Measurements from ENCODE around the gene SLC4A3. TPM values are rescaled to one million over a fixed set of nuclear protein-coding genes. Genes with fewer than 3 reads are reported as not detected.

The SLC4A3 gene
- total and polyA plus RNA-seq, 2 of the 8 experiments (the other 6 are each of a cell fraction or from before 2014, with no cell fraction given) = 4.8 to 7.4 TPM

GRCh38 chr2:219597552-219598307, 29.7 kb upstream of the SLC4A3 start, which contains the start of gene STK11IP (continued):
- no peak for TF ChIP-seq ATF2 (IDR thresholded peaks at IDR 0.05; ENCODE audit: low read length)
- TF ChIP-seq CBX8 (IDR thresholded peaks at IDR 0.05; ENCODE audit: borderline replicate concordance, low read depth, low read length) = no peak
- TF ChIP-seq SP2 (IDR thresholded peaks at IDR 0.05; ENCODE audit: low read length) = no peak
- no peak for TF ChIP-seq SIRT6 (IDR thresholded peaks at IDR 0.05; ENCODE audit: low read length)
- TF ChIP-seq HDAC6 (IDR thresholded peaks at IDR 0.05; ENCODE audit: low read depth, low read length) = no peak
- no peak for TF ChIP-seq CBX5 (IDR thresholded peaks at IDR 0.05; ENCODE audit: low read depth, low read length)
- TF ChIP-seq ZNF274 (IDR thresholded peaks at IDR 0.05; ENCODE audit: borderline replicate concordance, extremely low read depth, low read length) = no peak
- no peak for TF ChIP-seq USF2 (IDR thresholded peaks at IDR 0.05; ENCODE audit: low read length)
- no peak for TF ChIP-seq NANOG (IDR thresholded peaks at IDR 0.05; ENCODE audit: insufficient read depth, low read depth, low read length, poor library complexity, severe bottlenecking)
- TF ChIP-seq SRF (IDR thresholded peaks at IDR 0.05; ENCODE audit: low read depth, low read length) = no peak
- TF ChIP-seq NRF1 (IDR thresholded peaks at IDR 0.05; ENCODE audit: low read depth, low read length) = peak; percentile 31
- peak; percentile 88 for TF ChIP-seq EGR1 (IDR thresholded peaks at IDR 0.05; ENCODE audit: borderline replicate concordance, low read depth, low read length)
- no peak for TF ChIP-seq EZH2 (IDR thresholded peaks at IDR 0.05; ENCODE audit: low read depth, low read length, severe bottlenecking)
- no peak for TF ChIP-seq E2F6 (IDR thresholded peaks at IDR 0.05)
- peak; percentile 10; the same call in 1 of the 2 replicates for TF ChIP-seq YY1 (IDR thresholded peaks at IDR 0.05; ENCODE audit: low read depth, low read length)
- TF ChIP-seq RFX5 (IDR thresholded peaks at IDR 0.05; ENCODE audit: borderline replicate concordance, low read depth, low read length) = no peak
- TF ChIP-seq CHD1 (IDR thresholded peaks at IDR 0.05; ENCODE audit: low read depth, low read length) = no peak
- TF ChIP-seq SUZ12 (IDR thresholded peaks at IDR 0.05; ENCODE audit: low read length) = no peak
- TF ChIP-seq RAD21 (IDR thresholded peaks at IDR 0.05 in 1 of 2, conservative IDR thresholded peaks at IDR 0.05 in 1 of 2; ENCODE audit: low read depth in 2 of 2, low read length in 2 of 2) = 0 out of 4 replicates have a peak, but pooled peaks of 1 of the 2 experiments have one; percentile 4
- no peak for TF ChIP-seq KDM1A (IDR thresholded peaks at IDR 0.05; ENCODE audit: borderline replicate concordance, low read length)
- TF ChIP-seq CHD2 (IDR thresholded peaks at IDR 0.05; ENCODE audit: low read length) = peak; percentile 57; the same call in 1 of the 2 replicates
